Ascending aorta (tissue), 2 donors: Measurements from ENCODE around the gene AP1M2. TPM values are rescaled to one million over a fixed set of nuclear protein-coding genes. Genes with fewer than 3 reads are reported as not detected.

Source experiments
- DNase-seq, 2 donors: peaks; one replicate each; pipeline ENCODE4 v3.0.0-alpha.2; 2019; ENCODE audit warnings: low spot score in 2 of 2
- H3K27ac ChIP-seq, 2 donors: fragments of 200-600 bp; sonication (generic); one replicate each; pipeline ENCODE4 v1.5.1; 2016 to 2017; ENCODE audit warnings: mild to moderate bottlenecking in 1 of 2
- H3K27me3 ChIP-seq: fragments of 200-600 bp; sonication (generic); one replicate; pipeline ENCODE4 v1.5.1; 2017
- H3K36me3 ChIP-seq, 2 donors: fragments of 200-600 bp; sonication (generic); one replicate each; pipeline ENCODE4 v1.5.1; 2016
- H3K4me1 ChIP-seq, 2 donors: fragments of 200-600 bp; sonication (generic); one replicate each; pipeline ENCODE4 v1.5.1; 2016 to 2017; ENCODE audit warnings: mild to moderate bottlenecking in 1 of 2
- H3K4me3 ChIP-seq, 2 donors: fragments of 200-600 bp; sonication (generic); one replicate each; pipeline ENCODE4 v1.5.1; 2016 to 2017; ENCODE audit warnings: mild to moderate bottlenecking in 1 of 2
- H3K9me3 ChIP-seq, 2 donors: fragments of 200-600 bp; sonication (generic); one replicate each; pipeline ENCODE4 v1.5.1; 2016
- intact Hi-C: fragments of 100-400 bp; cut with DNase I; formaldehyde crosslinking; loops from one replicate; pipeline ENCODE4 v1.15.1; 2023
- total RNA-seq: library from RNA; depleted of rRNA; stranded (reverse); fragments of >200 nt; gene quantifications from one replicate; pipeline ENCODE4 v1.1.0, GENCODE V29; 2016
- TF ChIP-seq, protein P1 (sequence below), 3 experiments: fragments of 200-600 bp in 2 of 3; fragments of 450-650 bp in 1 of 3; sonication (generic) in 2 of 3; IDR thresholded peaks; one replicate each; pipeline ENCODE4 v1.5.1; 2016 to 2019; ENCODE audit warnings: antibody characterized with exemption in 3 of 3, mild to moderate bottlenecking in 1 of 3, moderate library complexity in 1 of 3

AP1M2 gene
- total RNA-seq, 1 donor from 2014 or later: not detected

DNA sequence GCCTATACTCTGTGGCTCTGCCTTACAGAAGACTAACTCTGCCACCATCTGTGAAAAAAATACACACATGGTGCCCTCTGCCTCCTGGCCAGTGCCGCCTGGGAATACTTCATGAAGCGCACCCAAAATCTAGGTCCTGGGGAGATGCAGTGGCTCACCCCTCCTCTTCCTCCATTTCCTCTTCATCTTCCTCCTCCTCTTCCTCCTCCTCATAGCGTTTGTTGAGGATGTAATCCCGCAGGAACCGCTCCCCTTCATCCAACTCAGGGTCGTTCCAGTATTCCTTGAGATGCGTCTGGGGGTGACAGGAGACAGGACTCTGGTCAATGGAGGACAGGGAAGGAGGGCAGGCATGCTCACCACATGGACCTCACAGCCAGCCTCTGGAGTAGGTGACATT lies 27.0 kb downstream of the AP1M2 start:
- no peaks in the 10 kb centered on the region for H3K27me3 ChIP-seq
- TF ChIP-seq, protein P1, sequence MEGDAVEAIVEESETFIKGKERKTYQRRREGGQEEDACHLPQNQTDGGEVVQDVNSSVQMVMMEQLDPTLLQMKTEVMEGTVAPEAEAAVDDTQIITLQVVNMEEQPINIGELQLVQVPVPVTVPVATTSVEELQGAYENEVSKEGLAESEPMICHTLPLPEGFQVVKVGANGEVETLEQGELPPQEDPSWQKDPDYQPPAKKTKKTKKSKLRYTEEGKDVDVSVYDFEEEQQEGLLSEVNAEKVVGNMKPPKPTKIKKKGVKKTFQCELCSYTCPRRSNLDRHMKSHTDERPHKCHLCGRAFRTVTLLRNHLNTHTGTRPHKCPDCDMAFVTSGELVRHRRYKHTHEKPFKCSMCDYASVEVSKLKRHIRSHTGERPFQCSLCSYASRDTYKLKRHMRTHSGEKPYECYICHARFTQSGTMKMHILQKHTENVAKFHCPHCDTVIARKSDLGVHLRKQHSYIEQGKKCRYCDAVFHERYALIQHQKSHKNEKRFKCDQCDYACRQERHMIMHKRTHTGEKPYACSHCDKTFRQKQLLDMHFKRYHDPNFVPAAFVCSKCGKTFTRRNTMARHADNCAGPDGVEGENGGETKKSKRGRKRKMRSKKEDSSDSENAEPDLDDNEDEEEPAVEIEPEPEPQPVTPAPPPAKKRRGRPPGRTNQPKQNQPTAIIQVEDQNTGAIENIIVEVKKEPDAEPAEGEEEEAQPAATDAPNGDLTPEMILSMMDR (IDR thresholded peaks at IDR 0.05): no peak
- peaks cover 0 to 5% of the 10 kb centered on the region in 2 donors for H3K4me1 ChIP-seq
- peaks cover 31 to 53% of the 10 kb centered on the region in 2 donors for H3K36me3 ChIP-seq
- no peaks in the 10 kb centered on the region for H3K9me3 ChIP-seq
- H3K4me3 ChIP-seq: no peak overlapping the region
- intact Hi-C loops: no loop called here
- no peak for DNase-seq
- no peak overlapping the region for H3K27ac ChIP-seq

DNA sequence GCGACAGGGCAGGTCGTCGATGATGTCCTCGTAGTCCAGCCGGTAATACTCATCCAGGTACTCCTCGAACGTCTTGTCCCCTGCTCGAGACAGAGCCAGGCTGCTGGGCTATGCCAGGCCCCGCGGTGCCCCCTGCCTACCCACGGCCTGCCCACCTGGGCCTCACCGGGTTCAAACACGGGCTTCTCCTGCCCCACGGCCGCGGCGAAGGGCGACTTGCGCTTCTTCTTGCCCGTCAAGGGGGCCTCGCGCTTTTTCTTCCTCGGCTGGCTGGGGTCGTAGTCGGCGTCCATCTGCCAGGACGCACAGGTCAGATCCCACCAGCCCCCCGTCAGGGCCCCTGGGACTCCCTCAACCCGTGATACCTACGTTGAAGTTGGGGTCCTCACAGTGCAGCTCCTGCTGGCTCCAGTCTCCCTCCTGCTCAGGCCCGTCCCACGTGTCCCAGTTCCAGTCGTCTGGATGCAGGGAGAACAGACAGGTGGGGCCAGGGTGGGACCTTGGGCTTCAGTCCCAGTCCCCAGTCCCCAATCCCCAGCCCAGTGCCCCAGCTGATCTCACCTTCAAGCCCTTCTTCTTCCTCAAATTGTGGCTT lies 29.4 kb downstream of the AP1M2 start:
- no peak overlapping the region for H3K27ac ChIP-seq
- H3K36me3 ChIP-seq: peaks cover 51 to 78% of the 10 kb centered on the region in 2 donors
- no peaks in the 10 kb centered on the region for H3K4me1 ChIP-seq
- intact Hi-C loops: no loop called here
- no peak for DNase-seq
- no peaks in the 10 kb centered on the region for H3K9me3 ChIP-seq
- TF ChIP-seq, protein P1 (IDR thresholded peaks at IDR 0.05): no peak
- H3K27me3 ChIP-seq: no peaks in the 10 kb centered on the region
- H3K4me3 ChIP-seq: no peak overlapping the region

DNA sequence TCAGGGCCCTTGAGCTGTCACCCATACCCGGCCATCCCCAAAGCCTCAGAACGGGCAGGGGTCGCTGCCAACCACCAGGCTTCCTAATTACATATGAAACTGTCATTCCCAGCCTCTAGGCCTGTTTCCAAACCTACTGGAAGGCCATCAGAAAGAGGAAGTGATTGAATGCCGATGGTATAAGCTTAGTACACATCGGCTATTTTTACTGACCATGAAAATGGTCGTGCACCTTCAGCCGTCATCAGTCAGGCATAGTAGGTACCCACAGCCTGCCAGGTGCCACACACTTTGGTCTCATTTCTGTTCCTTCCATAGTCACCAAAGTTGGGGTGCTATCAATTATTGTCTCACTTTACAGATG lies 31.5 kb downstream of the AP1M2 start:
- Histone ChIP-seq H3K36me3 (peaks cover 72 to 89% of the 10 kb centered on the region in 2 donors), H3K4me3 (no peak overlapping the region), H3K27me3 (no peaks in the 10 kb centered on the region), H3K27ac (no peak overlapping the region), H3K9me3 (no peaks in the 10 kb centered on the region), H3K4me1 (no peaks in the 10 kb centered on the region)
- intact Hi-C loops: no loop called here
- no peak for DNase-seq
- TF ChIP-seq, protein P1 (IDR thresholded peaks at IDR 0.05): no peak

DNA sequence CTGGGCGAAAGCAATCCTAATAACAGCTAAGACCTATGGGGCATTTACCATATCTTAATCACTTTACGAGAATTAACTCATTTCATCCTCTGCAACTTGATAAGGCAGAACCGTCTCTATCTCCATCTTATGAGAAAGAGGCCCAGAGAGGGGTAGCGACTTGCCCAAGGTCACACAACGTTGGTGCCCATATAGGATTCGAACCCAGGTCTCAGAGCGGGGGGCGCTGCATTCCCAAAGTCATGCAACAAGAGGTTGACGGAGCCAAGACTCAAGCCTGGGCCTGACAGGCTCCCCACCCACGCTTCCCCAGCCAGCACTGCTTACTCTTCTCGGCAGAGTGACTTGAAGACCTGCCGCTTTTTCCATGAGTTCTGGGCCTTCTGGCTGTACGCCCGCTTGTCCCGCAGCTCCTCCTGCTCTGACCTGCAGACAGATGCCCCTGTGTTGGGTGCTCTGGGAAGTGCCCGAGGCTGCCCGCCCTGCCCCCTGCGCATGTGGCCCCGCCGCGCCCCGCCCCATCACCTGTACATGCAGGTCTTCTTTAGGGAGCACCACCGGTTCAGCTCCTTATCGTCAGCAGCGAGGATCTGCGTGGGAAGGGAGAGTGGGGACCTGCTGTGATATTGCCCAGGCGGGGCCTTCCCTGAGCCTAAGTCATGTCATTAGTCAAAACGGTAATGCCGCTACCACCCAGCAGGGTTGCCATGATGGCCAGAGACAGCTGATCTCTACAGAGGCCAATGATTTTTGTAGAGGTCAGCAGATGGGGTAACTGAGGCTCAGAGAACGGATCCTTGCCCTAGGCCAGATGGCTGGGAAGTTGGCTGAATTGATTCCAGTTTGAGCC lies 32.1 kb downstream of the AP1M2 start:
- H3K4me3 ChIP-seq: no peak overlapping the region
- intact Hi-C loops: no loop called here
- TF ChIP-seq, protein P1 (IDR thresholded peaks at IDR 0.05): no peak
- no peaks in the 10 kb centered on the region for H3K27me3 ChIP-seq
- peaks cover 72 to 89% of the 10 kb centered on the region in 2 donors for H3K36me3 ChIP-seq
- no peak overlapping the region for H3K27ac ChIP-seq
- H3K4me1 ChIP-seq: no peaks in the 10 kb centered on the region
- H3K9me3 ChIP-seq: no peaks in the 10 kb centered on the region
- DNase-seq: no peak

- no peak overlapping the region for H3K27ac ChIP-seq
- peaks cover 71 to 89% of the 10 kb centered on the region in 2 donors for H3K36me3 ChIP-seq
- intact Hi-C loops: no loop called here
- TF ChIP-seq, protein P1 (IDR thresholded peaks at IDR 0.05): no peak
- H3K27me3 ChIP-seq: no peaks in the 10 kb centered on the region
- no peaks in the 10 kb centered on the region for H3K9me3 ChIP-seq
- no peak overlapping the region for H3K4me3 ChIP-seq
- H3K4me1 ChIP-seq: no peaks in the 10 kb centered on the region
- no peak for DNase-seq
Measured at GRCh38 chr19:10553943-10554381, 33.1 kb downstream of the AP1M2 start.
